GM12801 (cell line): ENCODE data around the gene MAL.

Experiments used
- TF ChIP-seq, protein P1 (sequence below): IDR thresholded peaks from one replicate; pipeline ENCODE4 v1.5.1; 2011; ENCODE audit warnings: control low read depth; ENCODE audit not compliant: insufficient read length; ENCODE audit errors: extremely low read depth

MAL gene

DNA sequence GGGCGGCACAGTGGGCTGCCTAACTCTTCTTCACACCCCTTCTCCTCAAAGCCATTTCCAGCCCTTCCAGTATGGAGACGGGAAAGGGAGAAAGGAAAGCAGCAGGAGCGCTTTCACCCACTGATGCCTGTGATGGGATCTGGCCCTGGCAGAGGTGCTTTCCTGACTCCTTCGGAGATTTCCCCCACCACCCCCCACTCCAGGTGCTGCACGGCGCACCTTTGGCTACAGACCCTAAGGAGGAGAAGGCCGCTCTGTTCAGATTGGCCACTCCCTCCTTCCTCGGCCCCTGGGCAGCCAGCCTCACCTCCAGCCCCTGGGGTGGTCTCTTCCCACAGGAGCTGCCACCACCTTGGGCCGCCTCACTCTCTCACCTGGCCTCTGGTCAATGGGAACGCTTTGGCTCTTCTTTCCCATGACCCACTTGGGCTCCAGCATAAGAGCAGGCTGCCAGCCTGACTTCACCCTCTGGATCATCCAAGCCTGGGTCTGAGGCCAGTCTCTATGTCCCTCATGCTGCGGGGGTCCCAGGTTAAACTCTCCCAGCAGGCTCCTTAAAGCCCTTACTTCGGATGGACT lies 18.4 kb upstream of the MAL start:
- TF ChIP-seq, protein P1, sequence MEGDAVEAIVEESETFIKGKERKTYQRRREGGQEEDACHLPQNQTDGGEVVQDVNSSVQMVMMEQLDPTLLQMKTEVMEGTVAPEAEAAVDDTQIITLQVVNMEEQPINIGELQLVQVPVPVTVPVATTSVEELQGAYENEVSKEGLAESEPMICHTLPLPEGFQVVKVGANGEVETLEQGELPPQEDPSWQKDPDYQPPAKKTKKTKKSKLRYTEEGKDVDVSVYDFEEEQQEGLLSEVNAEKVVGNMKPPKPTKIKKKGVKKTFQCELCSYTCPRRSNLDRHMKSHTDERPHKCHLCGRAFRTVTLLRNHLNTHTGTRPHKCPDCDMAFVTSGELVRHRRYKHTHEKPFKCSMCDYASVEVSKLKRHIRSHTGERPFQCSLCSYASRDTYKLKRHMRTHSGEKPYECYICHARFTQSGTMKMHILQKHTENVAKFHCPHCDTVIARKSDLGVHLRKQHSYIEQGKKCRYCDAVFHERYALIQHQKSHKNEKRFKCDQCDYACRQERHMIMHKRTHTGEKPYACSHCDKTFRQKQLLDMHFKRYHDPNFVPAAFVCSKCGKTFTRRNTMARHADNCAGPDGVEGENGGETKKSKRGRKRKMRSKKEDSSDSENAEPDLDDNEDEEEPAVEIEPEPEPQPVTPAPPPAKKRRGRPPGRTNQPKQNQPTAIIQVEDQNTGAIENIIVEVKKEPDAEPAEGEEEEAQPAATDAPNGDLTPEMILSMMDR: no peak

GRCh38 chr2:95007822-95008221 lies 17.7 kb upstream of the MAL start:
- TF ChIP-seq, protein P1: no peak

GRCh38 chr2:95008306-95008705 lies 17.2 kb upstream of the MAL start:
- TF ChIP-seq, protein P1: no peak

- TF ChIP-seq, protein P1: no peak
Measured at GRCh38 chr2:95008996-95009395, 16.5 kb upstream of the MAL start.

DNA sequence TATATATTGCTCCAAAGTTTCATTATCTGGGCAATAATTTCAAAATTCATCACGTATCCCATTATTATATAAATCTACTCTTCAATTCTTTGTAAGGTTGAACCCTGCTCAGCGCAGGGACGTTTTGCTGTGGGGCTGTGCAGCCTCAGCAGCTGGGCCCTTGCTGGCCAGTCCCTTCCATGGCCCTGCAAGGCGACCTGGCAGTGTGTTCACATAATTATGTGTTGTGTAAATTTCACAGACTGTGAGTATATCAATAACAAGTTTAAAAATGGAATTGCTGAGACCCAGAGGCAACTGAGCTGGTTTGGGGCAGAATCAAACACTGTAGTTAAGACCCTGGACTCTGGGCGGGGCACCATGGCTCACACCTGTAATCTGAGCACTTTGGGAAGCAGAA lies 16.1 kb upstream of the MAL start:
- TF ChIP-seq, protein P1: no peak

DNA sequence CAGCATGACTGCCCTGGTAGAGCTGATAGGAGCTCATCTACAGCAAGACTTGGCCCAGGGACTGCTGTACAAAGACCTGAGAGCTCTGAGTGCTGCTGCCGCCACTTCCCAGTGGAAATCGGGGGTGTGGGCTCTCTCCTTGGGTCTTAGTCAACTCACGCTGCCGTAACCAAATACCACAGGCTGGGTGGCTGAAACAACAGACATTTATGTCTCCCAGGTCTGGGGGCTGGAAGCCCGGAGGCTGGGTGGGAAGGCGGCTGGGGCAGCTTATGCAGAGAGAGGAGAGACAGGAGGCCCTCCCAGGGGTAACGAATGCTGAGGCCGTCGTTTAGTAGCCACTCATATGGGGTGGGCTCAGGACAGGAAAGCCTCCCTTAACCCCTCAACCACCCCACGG lies 15.4 kb upstream of the MAL start:
- TF ChIP-seq, protein P1: no peak

DNA sequence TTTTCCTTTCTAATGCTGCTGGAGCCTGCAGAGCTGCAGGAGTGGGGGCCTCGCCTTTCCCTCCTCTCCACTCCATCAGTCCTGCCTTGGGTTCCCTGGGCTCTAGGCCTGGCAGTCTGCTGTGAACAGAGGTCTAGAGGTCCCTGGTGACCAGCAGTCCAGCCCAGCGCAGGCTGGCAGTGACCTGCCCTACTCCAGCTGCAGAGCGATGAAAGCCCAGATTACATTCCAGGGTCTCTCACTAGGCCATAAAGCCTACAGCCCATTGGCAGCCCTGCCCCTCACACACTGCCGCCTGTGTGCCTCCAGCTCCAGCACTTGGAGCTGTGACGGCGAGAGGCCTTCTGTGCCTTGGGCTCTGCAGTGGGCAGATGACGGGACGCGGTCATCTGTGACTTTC lies 14.8 kb upstream of the MAL start:
- TF ChIP-seq, protein P1: no peak
